NT2/D1 (cell line): ENCODE results near the gene CCDC146.

Experiments used
- YY1 ChIP-seq: IDR thresholded peaks from 2 replicates; pipeline ENCODE4 v1.6.1; 2011; ENCODE audit not compliant: insufficient read length, insufficient read depth
- ZNF274 ChIP-seq: IDR thresholded peaks from 2 replicates; pipeline ENCODE4 v1.6.1; 2011; ENCODE audit warnings: mild to moderate bottlenecking, low read depth, low read length

DNA sequence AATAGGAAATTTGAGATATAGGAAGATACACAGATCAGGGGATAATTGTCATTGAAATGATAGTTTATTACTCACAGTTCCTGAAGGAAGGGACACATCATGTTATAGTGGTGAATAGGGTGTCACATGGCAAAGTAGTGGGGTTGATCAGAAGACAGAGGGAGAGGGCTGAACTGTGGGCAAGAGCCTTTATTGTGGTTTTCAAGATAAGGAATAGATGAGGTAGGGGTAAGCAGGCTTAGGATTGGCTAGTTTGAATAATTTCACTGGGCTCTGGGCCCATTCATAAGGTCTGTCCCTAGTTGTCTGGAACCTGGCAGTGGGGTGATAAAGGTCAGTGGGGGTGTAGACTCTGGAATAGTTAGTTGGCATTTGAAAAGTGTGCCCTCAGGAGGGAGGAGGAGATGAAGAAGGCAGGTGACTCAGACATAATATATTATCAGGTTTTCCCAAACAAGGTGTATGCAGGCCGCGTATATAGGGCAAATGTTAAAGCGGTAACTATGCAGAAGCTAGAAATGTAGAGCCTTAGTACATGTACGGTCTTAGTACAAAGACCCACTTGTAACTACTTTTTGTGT, 58.7 kb downstream of the CCDC146 start:
- TF ChIP-seq YY1 (no peak), ZNF274 (no peak)
